Caco-2 (cell line): ENCODE data around the gene CPAMD8. TPM values are rescaled to one million over a fixed set of nuclear protein-coding genes. Genes with fewer than 3 reads are reported as not detected.

Source experiments
- BruUV-seq: library from RNA; stranded (reverse); fragments of 400-500 nt; replicated peaks from 2 replicates; lab custom pipeline; 2021; lab: Mats Ljungman, UMichigan
- CTCF ChIA-PET: fragments of 300-600 bp; sonication (Branson Sonifier 250); formaldehyde crosslinking; loops from one replicate; lab custom pipeline; 2022; ENCODE audit warnings: antibody characterized with exemption; lab: Charles Lee
- POLR2A ChIA-PET: fragments of 300-600 bp; sonication (Branson Sonifier 250); formaldehyde crosslinking; loops from one replicate; lab custom pipeline; 2022; ENCODE audit warnings: antibody characterized with exemption; lab: Charles Lee
- DNase-seq, 2 experiments: peaks; one replicate each; pipeline versions ENCODE4 v3.0.0 to v3.0.0-alpha.2; 2020 to 2022
- H3K27me3 ChIP-seq: replicated peaks from 2 replicates; pipeline ENCODE4 v1.6.0; 2011; ENCODE audit warnings: low read length; ENCODE audit not compliant: control insufficient read depth, insufficient read depth
- H3K36me3 ChIP-seq: 2 replicates; pipeline ENCODE4 v1.5.1; 2011; ENCODE audit warnings: low read length; ENCODE audit not compliant: control insufficient read depth, insufficient read depth
- H3K4me1 ChIP-seq: fragments of 250-450 bp; sonication (Bioruptor Pico); 2 replicates; pipeline ENCODE4 v1.5.1; 2020; ENCODE audit warnings: mild to moderate bottlenecking
- H3K4me3 ChIP-seq: 2 replicates; pipeline ENCODE4 v1.5.1; 2011; ENCODE audit warnings: low read depth, mild to moderate bottlenecking, control low read depth, low read length
- H3K9me3 ChIP-seq: fragments of 250-450 bp; sonication (Bioruptor Pico); 2 replicates; pipeline ENCODE4 v1.5.1; 2020; ENCODE audit warnings: mild to moderate bottlenecking, moderate library complexity
- H3K27ac Mint-ChIP-seq: one replicate; pipeline ENCODE4 v1.8.0; 2022; ENCODE audit warnings: mixed read lengths; ENCODE audit not compliant: unreplicated experiment
- H3K27me3 Mint-ChIP-seq: one replicate; pipeline ENCODE4 v1.8.0; 2022; ENCODE audit warnings: mixed read lengths; ENCODE audit not compliant: insufficient read depth, unreplicated experiment
- H3K36me3 Mint-ChIP-seq: one replicate; pipeline ENCODE4 v1.8.0; 2022; ENCODE audit warnings: mild to moderate bottlenecking, mixed read lengths; ENCODE audit not compliant: insufficient read depth, unreplicated experiment
- H3K4me1 Mint-ChIP-seq: one replicate; pipeline ENCODE4 v1.8.0; 2022; ENCODE audit warnings: low read depth, mixed read lengths; ENCODE audit not compliant: unreplicated experiment
- H3K4me3 Mint-ChIP-seq: one replicate; pipeline ENCODE4 v1.8.0; 2022; ENCODE audit warnings: mild to moderate bottlenecking, moderate library complexity, mixed read lengths; ENCODE audit not compliant: unreplicated experiment
- H3K9me3 Mint-ChIP-seq: one replicate; pipeline ENCODE4 v1.8.0; 2022; ENCODE audit warnings: mixed read lengths; ENCODE audit not compliant: unreplicated experiment
- intact Hi-C: fragments of 100-400 bp; cut with micrococcal nuclease; formaldehyde crosslinking; loops from one replicate; pipeline ENCODE4 v1.10.0; 2022; ENCODE audit not compliant: unreplicated experiment
- total RNA-seq: library from RNA; stranded (reverse); gene quantifications from 2 replicates; pipeline ENCODE4 v1.2.3, GENCODE V29; 2022
- TF ChIP-seq, protein P1 (sequence below), 2 experiments: fragments of 200-600 bp in 1 of 2; IDR thresholded peaks; 1 replicate in 1 of 2; 2 replicates in 1 of 2; pipeline versions ENCODE4 v1.5.1 to v1.8.0; 2011 to 2022; ENCODE audit warnings: antibody characterized with exemption in 1 of 2, control low read depth in 1 of 2, inconsistent platforms in 1 of 2, low read depth in 1 of 2, low read length in 1 of 2, mild to moderate bottlenecking in 1 of 2, moderate library complexity in 1 of 2; ENCODE audit not compliant: insufficient read depth in 1 of 2, severe bottlenecking in 1 of 2, unreplicated experiment in 1 of 2

Gene CPAMD8
- total RNA-seq, 1 experiment from 2014 or later: 1.1 TPM

GRCh38 chr19:16921766-16922591 is 104.6 kb downstream of the CPAMD8 start:
- ChIA-PET POLR2A (no interaction called here), CTCF (no interaction called here)
- Mint-ChIP-seq H3K36me3 (no peaks in the 10 kb centered on the region), H3K4me3 (no peak overlapping the region), H3K4me1 (no peaks in the 10 kb centered on the region), H3K9me3 (peaks cover 9% of the 10 kb centered on the region), H3K27me3 (peaks cover 3% of the 10 kb centered on the region), H3K27ac (no peak overlapping the region)
- intact Hi-C loops: no loop called here
- H3K4me1 ChIP-seq: no peaks in the 10 kb centered on the region
- TF ChIP-seq, protein P1, sequence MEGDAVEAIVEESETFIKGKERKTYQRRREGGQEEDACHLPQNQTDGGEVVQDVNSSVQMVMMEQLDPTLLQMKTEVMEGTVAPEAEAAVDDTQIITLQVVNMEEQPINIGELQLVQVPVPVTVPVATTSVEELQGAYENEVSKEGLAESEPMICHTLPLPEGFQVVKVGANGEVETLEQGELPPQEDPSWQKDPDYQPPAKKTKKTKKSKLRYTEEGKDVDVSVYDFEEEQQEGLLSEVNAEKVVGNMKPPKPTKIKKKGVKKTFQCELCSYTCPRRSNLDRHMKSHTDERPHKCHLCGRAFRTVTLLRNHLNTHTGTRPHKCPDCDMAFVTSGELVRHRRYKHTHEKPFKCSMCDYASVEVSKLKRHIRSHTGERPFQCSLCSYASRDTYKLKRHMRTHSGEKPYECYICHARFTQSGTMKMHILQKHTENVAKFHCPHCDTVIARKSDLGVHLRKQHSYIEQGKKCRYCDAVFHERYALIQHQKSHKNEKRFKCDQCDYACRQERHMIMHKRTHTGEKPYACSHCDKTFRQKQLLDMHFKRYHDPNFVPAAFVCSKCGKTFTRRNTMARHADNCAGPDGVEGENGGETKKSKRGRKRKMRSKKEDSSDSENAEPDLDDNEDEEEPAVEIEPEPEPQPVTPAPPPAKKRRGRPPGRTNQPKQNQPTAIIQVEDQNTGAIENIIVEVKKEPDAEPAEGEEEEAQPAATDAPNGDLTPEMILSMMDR (IDR thresholded peaks at IDR 0.05; ENCODE audit: insufficient read depth in 1 of 2, low read depth in 1 of 2, low read length in 1 of 2, severe bottlenecking in 1 of 2, unreplicated experiment in 1 of 2): no peak
- no peak overlapping the region for H3K4me3 ChIP-seq
- no peaks in the 10 kb centered on the region for H3K27me3 ChIP-seq
- DNase-seq: no peak
- no TSS peak for BruUV-seq
- H3K36me3 ChIP-seq: no peaks in the 10 kb centered on the region
- peaks cover 4% of the 10 kb centered on the region; the same call in 1 of the 2 replicates for H3K9me3 ChIP-seq

- intact Hi-C loops: no loop called here
- no peak overlapping the region for H3K4me3 ChIP-seq
- TF ChIP-seq, protein P1 (IDR thresholded peaks at IDR 0.05; ENCODE audit: insufficient read depth in 1 of 2, low read depth in 1 of 2, low read length in 1 of 2, severe bottlenecking in 1 of 2, unreplicated experiment in 1 of 2): no peak
- DNase-seq: no peak
- H3K4me1 ChIP-seq: no peaks in the 10 kb centered on the region
- no peak overlapping the region for H3K27ac Mint-ChIP-seq
- H3K27me3 Mint-ChIP-seq: peaks cover 3% of the 10 kb centered on the region
- H3K9me3 ChIP-seq: peaks cover 4% of the 10 kb centered on the region; the same call in 1 of the 2 replicates
- POLR2A ChIA-PET: no interaction called here
- H3K4me3 Mint-ChIP-seq: no peak overlapping the region
- no peaks in the 10 kb centered on the region for H3K9me3 Mint-ChIP-seq
- no peaks in the 10 kb centered on the region for H3K27me3 ChIP-seq
- H3K36me3 ChIP-seq: no peaks in the 10 kb centered on the region
- no peaks in the 10 kb centered on the region for H3K36me3 Mint-ChIP-seq
- no peaks in the 10 kb centered on the region for H3K4me1 Mint-ChIP-seq
- no TSS peak for BruUV-seq
- CTCF ChIA-PET: no interaction called here
Observed at GRCh38 chr19:16920816-16921529, 105.6 kb downstream of the CPAMD8 start.

DNA sequence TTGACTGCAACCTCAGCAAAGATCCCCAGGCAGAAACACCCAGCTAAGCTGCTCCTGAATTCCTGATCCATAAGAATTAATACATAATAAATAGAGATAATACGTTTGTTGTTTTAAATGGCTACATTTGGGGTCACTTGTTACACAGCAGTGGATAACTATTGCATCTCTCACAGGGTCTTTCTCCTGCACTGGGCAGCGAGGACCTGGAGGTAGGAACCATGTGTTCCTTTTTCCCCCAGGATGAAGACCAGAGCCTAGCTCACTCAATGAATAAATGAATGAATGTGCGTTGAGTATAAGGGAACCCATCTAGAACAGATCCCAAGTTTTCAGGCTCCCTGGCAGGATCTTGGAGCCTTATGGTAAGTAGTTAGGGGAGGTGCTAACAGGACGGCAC is 107.1 kb downstream of the CPAMD8 start:
- intact Hi-C loops: no loop called here
- POLR2A ChIA-PET: no interaction called here
- peaks cover 6% of the 10 kb centered on the region for H3K27me3 Mint-ChIP-seq
- no peaks in the 10 kb centered on the region for H3K9me3 Mint-ChIP-seq
- no peak for DNase-seq
- Histone ChIP-seq H3K4me1 (no peaks in the 10 kb centered on the region), H3K36me3 (no peaks in the 10 kb centered on the region), H3K9me3 (no peaks in the 10 kb centered on the region), H3K27me3 (no peaks in the 10 kb centered on the region), H3K4me3 (no peak overlapping the region)
- no peak overlapping the region for H3K4me3 Mint-ChIP-seq
- CTCF ChIA-PET: no interaction called here
- TF ChIP-seq, protein P1 (IDR thresholded peaks at IDR 0.05; ENCODE audit: insufficient read depth in 1 of 2, low read depth in 1 of 2, low read length in 1 of 2, severe bottlenecking in 1 of 2, unreplicated experiment in 1 of 2): no peak
- no peaks in the 10 kb centered on the region for H3K4me1 Mint-ChIP-seq
- no peak overlapping the region for H3K27ac Mint-ChIP-seq
- H3K36me3 Mint-ChIP-seq: no peaks in the 10 kb centered on the region
- BruUV-seq: no TSS peak
